ENCODE data around the gene NGRN. TPM values are rescaled to one million over a fixed set of nuclear protein-coding genes. Genes with fewer than 3 reads are reported as not detected.

NGRN gene
- total RNA-seq, 1 experiment from 2014 or later = 114 TPM

DNA sequence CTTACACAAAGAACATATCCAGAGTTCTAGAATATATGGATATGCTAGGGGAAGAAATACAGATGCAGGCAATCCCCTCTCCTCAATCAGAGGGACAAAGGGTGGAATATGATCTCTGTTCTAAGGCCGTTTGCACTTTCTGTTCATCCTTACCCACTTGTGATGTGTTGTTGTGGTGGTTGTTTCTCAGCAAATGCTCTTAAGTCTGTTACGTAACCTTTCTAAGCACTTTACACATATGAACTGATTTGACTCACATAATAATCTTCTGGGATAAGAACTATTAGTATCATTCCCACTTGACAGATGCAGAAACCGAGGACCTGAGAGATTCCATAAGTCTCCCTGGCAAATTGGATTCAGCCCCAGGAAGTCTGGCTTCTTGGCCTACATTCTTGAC, 40.5 kb downstream of the NGRN start:
- intact Hi-C loops (cut with micrococcal nuclease; ENCODE audit: unreplicated experiment) = no loop called here
- Mint-ChIP-seq H3K4me3 (ENCODE audit: low read depth, unreplicated experiment) (no peak overlapping the region), H3K36me3 (ENCODE audit: insufficient read depth, unreplicated experiment) (no peaks in the 10 kb centered on the region), H3K4me1 (ENCODE audit: low read depth, unreplicated experiment) (no peaks in the 10 kb centered on the region), H3K27ac (ENCODE audit: unreplicated experiment) (no peak overlapping the region), H3K27me3 (ENCODE audit: unreplicated experiment) (no peaks in the 10 kb centered on the region), H3K9me3 (ENCODE audit: low read depth, unreplicated experiment) (no peaks in the 10 kb centered on the region)
- TF ChIP-seq, protein P1, sequence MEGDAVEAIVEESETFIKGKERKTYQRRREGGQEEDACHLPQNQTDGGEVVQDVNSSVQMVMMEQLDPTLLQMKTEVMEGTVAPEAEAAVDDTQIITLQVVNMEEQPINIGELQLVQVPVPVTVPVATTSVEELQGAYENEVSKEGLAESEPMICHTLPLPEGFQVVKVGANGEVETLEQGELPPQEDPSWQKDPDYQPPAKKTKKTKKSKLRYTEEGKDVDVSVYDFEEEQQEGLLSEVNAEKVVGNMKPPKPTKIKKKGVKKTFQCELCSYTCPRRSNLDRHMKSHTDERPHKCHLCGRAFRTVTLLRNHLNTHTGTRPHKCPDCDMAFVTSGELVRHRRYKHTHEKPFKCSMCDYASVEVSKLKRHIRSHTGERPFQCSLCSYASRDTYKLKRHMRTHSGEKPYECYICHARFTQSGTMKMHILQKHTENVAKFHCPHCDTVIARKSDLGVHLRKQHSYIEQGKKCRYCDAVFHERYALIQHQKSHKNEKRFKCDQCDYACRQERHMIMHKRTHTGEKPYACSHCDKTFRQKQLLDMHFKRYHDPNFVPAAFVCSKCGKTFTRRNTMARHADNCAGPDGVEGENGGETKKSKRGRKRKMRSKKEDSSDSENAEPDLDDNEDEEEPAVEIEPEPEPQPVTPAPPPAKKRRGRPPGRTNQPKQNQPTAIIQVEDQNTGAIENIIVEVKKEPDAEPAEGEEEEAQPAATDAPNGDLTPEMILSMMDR (IDR thresholded peaks at IDR 0.05; ENCODE audit: unreplicated experiment) = no peak
- CTCF ChIA-PET = interaction anchor here (1.3 kb wide), 1 partner anchor 14 kb away, joined by 3 read pairs; no protein-coding TSS in a partner anchor
- no TSS peak for BruUV-seq (replicated peaks)
- DNase-seq = no peak

DNA sequence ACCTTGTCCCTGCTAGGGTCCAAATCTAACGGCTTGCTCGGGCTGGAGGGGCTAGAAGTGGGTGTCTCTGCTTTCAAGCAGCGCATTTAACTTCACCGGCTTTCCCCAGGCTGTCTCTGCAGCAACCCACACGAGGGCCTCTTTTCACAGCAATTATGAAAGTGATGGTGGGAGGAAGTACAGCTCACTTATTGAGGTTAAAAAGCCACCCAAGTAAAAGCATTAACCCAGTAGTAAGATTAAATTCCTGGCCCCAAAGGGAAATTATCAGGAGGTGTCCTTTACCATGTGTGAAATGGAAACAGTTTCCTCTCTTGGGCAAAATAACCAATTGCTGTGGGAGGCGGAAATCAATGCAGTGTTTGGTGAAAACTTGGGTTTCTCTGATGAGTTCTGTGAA, 41.1 kb downstream of the NGRN start:
- H3K4me1 Mint-ChIP-seq (ENCODE audit: low read depth, unreplicated experiment) = no peaks in the 10 kb centered on the region
- no peaks in the 10 kb centered on the region for H3K27me3 Mint-ChIP-seq (ENCODE audit: unreplicated experiment)
- DNase-seq = no peak
- intact Hi-C loops (cut with micrococcal nuclease; ENCODE audit: unreplicated experiment) = no loop called here
- no peak overlapping the region for H3K27ac Mint-ChIP-seq (ENCODE audit: unreplicated experiment)
- CTCF ChIA-PET = interaction anchor here (1.3 kb wide), 1 partner anchor 13 kb away, joined by 3 read pairs; no protein-coding TSS in a partner anchor
- no peak overlapping the region for H3K4me3 Mint-ChIP-seq (ENCODE audit: low read depth, unreplicated experiment)
- H3K36me3 Mint-ChIP-seq (ENCODE audit: insufficient read depth, unreplicated experiment) = no peaks in the 10 kb centered on the region
- TF ChIP-seq, protein P1 (IDR thresholded peaks at IDR 0.05; ENCODE audit: unreplicated experiment) = no peak
- BruUV-seq (replicated peaks) = no TSS peak
- H3K9me3 Mint-ChIP-seq (ENCODE audit: low read depth, unreplicated experiment) = no peaks in the 10 kb centered on the region

DNA sequence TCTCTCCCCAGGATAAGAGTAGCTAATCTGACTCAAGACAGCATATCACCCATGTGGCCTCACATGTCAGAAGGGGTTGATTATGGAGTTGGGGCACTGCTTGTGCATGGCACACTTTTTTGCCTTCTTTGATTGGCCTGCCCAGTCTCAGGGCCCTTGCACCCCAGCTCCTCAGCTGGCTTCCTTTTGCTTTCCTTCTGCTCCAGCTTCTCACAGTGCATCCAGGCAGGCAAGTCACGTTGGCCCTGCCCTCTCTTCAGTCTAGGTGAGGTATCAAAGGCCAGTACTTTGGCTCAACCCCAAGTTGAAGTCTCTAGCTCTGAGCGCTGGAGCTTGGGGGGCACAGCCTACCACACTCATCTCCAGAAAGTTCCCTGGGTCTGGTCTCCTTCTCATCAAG, 42.2 kb downstream of the NGRN start:
- H3K9me3 Mint-ChIP-seq (ENCODE audit: low read depth, unreplicated experiment) = no peaks in the 10 kb centered on the region
- TF ChIP-seq, protein P1 (IDR thresholded peaks at IDR 0.05; ENCODE audit: unreplicated experiment) = no peak
- intact Hi-C loops (cut with micrococcal nuclease; ENCODE audit: unreplicated experiment) = no loop called here
- CTCF ChIA-PET = interaction anchor here (2.3 kb wide), 1 partner anchor 14 kb away, joined by 9 read pairs; no protein-coding TSS in a partner anchor
- no peaks in the 10 kb centered on the region for H3K36me3 Mint-ChIP-seq (ENCODE audit: insufficient read depth, unreplicated experiment)
- peaks cover 7% of the 10 kb centered on the region for H3K27me3 Mint-ChIP-seq (ENCODE audit: unreplicated experiment)
- DNase-seq = no peak
- H3K4me1 Mint-ChIP-seq (ENCODE audit: low read depth, unreplicated experiment) = no peaks in the 10 kb centered on the region
- no TSS peak for BruUV-seq (replicated peaks)
- no peak overlapping the region for H3K4me3 Mint-ChIP-seq (ENCODE audit: low read depth, unreplicated experiment)
- H3K27ac Mint-ChIP-seq (ENCODE audit: unreplicated experiment) = no peak overlapping the region

DNA sequence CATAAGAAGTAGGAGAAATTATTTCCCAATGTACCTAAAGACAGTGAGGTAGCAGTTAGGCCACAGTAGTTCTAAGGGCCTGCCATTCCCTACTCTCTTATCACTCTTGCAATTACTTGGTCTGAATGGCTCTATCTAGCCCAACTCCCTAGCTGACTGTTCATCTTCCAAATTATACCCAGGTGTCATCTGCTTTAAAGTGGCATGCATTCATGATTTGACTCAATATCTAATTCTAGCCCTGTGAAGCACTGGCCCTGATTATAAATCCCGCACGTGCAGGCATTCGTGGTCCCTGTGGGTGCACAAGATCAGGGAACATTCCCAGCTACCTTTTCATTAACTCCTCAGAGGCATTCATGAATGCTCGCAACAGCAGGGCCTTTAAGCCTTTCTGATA, 43.5 kb downstream of the NGRN start:
- no TSS peak for BruUV-seq (replicated peaks)
- intact Hi-C loops (cut with micrococcal nuclease; ENCODE audit: unreplicated experiment) = no loop called here
- CTCF ChIA-PET = interaction anchor here (0.6 to 2.3 kb wide), 2 partner anchors 15 to 128 kb away, joined by 4 to 9 read pairs; no protein-coding TSS in a partner anchor
- Mint-ChIP-seq H3K27me3 (ENCODE audit: unreplicated experiment) (peaks cover 17% of the 10 kb centered on the region), H3K36me3 (ENCODE audit: insufficient read depth, unreplicated experiment) (no peaks in the 10 kb centered on the region), H3K4me1 (ENCODE audit: low read depth, unreplicated experiment) (no peaks in the 10 kb centered on the region), H3K27ac (ENCODE audit: unreplicated experiment) (no peak overlapping the region), H3K4me3 (ENCODE audit: low read depth, unreplicated experiment) (no peak overlapping the region), H3K9me3 (ENCODE audit: low read depth, unreplicated experiment) (no peaks in the 10 kb centered on the region)
- DNase-seq = no peak
- TF ChIP-seq, protein P1 (IDR thresholded peaks at IDR 0.05; ENCODE audit: unreplicated experiment) = no peak

All from Calu3 (cell line).